ENCODE data around the gene ASAH2.

- TF ChIP-seq, protein P1, sequence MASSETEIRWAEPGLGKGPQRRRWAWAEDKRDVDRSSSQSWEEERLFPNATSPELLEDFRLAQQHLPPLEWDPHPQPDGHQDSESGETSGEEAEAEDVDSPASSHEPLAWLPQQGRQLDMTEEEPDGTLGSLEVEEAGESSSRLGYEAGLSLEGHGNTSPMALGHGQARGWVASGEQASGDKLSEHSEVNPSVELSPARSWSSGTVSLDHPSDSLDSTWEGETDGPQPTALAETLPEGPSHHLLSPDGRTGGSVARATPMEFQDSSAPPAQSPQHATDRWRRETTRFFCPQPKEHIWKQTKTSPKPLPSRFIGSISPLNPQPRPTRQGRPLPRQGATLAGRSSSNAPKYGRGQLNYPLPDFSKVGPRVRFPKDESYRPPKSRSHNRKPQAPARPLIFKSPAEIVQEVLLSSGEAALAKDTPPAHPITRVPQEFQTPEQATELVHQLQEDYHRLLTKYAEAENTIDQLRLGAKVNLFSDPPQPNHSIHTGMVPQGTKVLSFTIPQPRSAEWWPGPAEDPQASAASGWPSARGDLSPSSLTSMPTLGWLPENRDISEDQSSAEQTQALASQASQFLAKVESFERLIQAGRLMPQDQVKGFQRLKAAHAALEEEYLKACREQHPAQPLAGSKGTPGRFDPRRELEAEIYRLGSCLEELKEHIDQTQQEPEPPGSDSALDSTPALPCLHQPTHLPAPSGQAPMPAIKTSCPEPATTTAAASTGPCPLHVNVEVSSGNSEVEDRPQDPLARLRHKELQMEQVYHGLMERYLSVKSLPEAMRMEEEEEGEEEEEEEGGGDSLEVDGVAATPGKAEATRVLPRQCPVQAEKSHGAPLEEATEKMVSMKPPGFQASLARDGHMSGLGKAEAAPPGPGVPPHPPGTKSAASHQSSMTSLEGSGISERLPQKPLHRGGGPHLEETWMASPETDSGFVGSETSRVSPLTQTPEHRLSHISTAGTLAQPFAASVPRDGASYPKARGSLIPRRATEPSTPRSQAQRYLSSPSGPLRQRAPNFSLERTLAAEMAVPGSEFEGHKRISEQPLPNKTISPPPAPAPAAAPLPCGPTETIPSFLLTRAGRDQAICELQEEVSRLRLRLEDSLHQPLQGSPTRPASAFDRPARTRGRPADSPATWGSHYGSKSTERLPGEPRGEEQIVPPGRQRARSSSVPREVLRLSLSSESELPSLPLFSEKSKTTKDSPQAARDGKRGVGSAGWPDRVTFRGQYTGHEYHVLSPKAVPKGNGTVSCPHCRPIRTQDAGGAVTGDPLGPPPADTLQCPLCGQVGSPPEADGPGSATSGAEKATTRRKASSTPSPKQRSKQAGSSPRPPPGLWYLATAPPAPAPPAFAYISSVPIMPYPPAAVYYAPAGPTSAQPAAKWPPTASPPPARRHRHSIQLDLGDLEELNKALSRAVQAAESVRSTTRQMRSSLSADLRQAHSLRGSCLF (CRISPR knock-in tag; IDR thresholded peaks at IDR 0.05; ENCODE audit: borderline replicate concordance), result no peak
- no peak for TF ChIP-seq HOXA7 (CRISPR knock-in tag; IDR thresholded peaks at IDR 0.05)
- TF ChIP-seq, protein P2, sequence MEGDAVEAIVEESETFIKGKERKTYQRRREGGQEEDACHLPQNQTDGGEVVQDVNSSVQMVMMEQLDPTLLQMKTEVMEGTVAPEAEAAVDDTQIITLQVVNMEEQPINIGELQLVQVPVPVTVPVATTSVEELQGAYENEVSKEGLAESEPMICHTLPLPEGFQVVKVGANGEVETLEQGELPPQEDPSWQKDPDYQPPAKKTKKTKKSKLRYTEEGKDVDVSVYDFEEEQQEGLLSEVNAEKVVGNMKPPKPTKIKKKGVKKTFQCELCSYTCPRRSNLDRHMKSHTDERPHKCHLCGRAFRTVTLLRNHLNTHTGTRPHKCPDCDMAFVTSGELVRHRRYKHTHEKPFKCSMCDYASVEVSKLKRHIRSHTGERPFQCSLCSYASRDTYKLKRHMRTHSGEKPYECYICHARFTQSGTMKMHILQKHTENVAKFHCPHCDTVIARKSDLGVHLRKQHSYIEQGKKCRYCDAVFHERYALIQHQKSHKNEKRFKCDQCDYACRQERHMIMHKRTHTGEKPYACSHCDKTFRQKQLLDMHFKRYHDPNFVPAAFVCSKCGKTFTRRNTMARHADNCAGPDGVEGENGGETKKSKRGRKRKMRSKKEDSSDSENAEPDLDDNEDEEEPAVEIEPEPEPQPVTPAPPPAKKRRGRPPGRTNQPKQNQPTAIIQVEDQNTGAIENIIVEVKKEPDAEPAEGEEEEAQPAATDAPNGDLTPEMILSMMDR (CRISPR knock-in tag; IDR thresholded peaks at IDR 0.05), result no peak
- TF ChIP-seq, protein P3, sequence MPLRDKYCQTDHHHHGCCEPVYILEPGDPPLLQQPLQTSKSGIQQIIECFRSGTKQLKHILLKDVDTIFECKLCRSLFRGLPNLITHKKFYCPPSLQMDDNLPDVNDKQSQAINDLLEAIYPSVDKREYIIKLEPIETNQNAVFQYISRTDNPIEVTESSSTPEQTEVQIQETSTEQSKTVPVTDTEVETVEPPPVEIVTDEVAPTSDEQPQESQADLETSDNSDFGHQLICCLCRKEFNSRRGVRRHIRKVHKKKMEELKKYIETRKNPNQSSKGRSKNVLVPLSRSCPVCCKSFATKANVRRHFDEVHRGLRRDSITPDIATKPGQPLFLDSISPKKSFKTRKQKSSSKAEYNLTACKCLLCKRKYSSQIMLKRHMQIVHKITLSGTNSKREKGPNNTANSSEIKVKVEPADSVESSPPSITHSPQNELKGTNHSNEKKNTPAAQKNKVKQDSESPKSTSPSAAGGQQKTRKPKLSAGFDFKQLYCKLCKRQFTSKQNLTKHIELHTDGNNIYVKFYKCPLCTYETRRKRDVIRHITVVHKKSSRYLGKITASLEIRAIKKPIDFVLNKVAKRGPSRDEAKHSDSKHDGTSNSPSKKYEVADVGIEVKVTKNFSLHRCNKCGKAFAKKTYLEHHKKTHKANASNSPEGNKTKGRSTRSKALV (CRISPR knock-in tag; IDR thresholded peaks at IDR 0.05), result no peak
- TF ChIP-seq TBL1XR1 (IDR thresholded peaks at IDR 0.05; ENCODE audit: borderline replicate concordance, low read length, partially characterized antibody), result no peak
- no peak for TF ChIP-seq TP53 (CRISPR knock-in tag; conservative IDR thresholded peaks at IDR 0.05)
- no peak for TF ChIP-seq SRF (IDR thresholded peaks at IDR 0.05; ENCODE audit: low read depth, low read length)
- no peak for TF ChIP-seq PHF21A (CRISPR knock-in tag; IDR thresholded peaks at IDR 0.05)
- TF ChIP-seq, protein P4, sequence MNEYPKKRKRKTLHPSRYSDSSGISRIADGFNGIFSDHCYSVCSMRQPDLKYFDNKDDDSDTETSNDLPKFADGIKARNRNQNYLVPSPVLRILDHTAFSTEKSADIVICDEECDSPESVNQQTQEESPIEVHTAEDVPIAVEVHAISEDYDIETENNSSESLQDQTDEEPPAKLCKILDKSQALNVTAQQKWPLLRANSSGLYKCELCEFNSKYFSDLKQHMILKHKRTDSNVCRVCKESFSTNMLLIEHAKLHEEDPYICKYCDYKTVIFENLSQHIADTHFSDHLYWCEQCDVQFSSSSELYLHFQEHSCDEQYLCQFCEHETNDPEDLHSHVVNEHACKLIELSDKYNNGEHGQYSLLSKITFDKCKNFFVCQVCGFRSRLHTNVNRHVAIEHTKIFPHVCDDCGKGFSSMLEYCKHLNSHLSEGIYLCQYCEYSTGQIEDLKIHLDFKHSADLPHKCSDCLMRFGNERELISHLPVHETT (CRISPR knock-in tag; conservative IDR thresholded peaks at IDR 0.05), result no peak
- TF ChIP-seq KDM1A (CRISPR knock-in tag; IDR thresholded peaks at IDR 0.05), result no peak
- TF ChIP-seq FOXP1 (IDR thresholded peaks at IDR 0.05), result no peak
- no peak for TF ChIP-seq FOXP1 (CRISPR knock-in tag; IDR thresholded peaks at IDR 0.05)
- TF ChIP-seq DNMT1 (CRISPR knock-in tag; IDR thresholded peaks at IDR 0.05), result no peak
- TF ChIP-seq SETDB1 (CRISPR knock-in tag; IDR thresholded peaks at IDR 0.05; ENCODE audit: borderline replicate concordance), result no peak
Measured at GRCh38 chr10:50279489-50279888, 28.2 kb upstream of the ASAH2 start.

Measured in HepG2 (cell line).